Neural crest cell (in vitro differentiated cells): Measurements from ENCODE around the gene FOXD2. TPM values are rescaled to one million over a fixed set of nuclear protein-coding genes. Genes with fewer than 3 reads are reported as not detected.

Source experiments
- DNase-seq: peaks from one replicate; pipeline ENCODE4 v3.0.0; 2021; ENCODE audit warnings: low read depth, mixed read lengths, low spot score
- H3K27ac Mint-ChIP-seq: one replicate; pipeline ENCODE4 v1.8.0; 2021; ENCODE audit warnings: mild to moderate bottlenecking, mixed read lengths; ENCODE audit not compliant: unreplicated experiment
- H3K27me3 Mint-ChIP-seq: 2 replicates; pipeline ENCODE4 v1.8.0; 2021; ENCODE audit warnings: low read depth, mild to moderate bottlenecking, mixed read lengths
- H3K36me3 Mint-ChIP-seq: 2 replicates; pipeline ENCODE4 v1.8.0; 2021; ENCODE audit warnings: low read depth, mild to moderate bottlenecking, mixed read lengths
- H3K4me1 Mint-ChIP-seq: 2 replicates; pipeline ENCODE4 v1.8.0; 2021; ENCODE audit warnings: mixed read lengths
- H3K4me3 Mint-ChIP-seq: one replicate; pipeline ENCODE4 v1.8.0; 2021; ENCODE audit warnings: mild to moderate bottlenecking, mixed read lengths
- H3K9me3 Mint-ChIP-seq: 2 replicates; pipeline ENCODE4 v1.8.0; 2021; ENCODE audit warnings: mixed read lengths
- total RNA-seq: library from RNA; stranded (reverse); gene quantifications from 2 replicates; pipeline ENCODE4 v1.2.1, GENCODE V29; 2021
- TF ChIP-seq, protein P1 (sequence below): fragments of 200-600 bp; sonication (generic); conservative IDR thresholded peaks from 2 replicates; pipeline ENCODE4 v1.5.0; 2021; ENCODE audit warnings: antibody characterized with exemption, mild to moderate bottlenecking

Gene FOXD2
- total RNA-seq, 1 donor from 2014 or later = 17.3 TPM

DNA sequence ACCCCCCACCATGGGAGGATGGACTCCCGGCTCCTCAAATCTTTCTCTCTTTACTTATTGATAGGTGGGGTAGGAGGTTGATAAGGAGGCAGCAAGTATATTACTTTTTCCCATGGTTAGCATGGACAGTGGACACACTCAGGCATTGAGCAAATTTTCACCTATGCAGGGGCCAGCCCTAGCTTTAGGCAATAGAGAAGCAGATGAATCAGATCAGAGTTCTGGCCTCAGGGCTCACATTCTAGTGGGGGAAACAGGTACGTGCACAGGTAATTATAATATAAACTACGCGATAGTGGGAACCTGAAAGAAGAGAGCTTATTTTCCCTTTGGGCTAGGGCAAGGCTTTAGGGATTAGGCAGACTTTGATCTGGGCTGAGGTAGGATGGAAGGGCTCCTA is 35.3 kb upstream of the FOXD2 start:
- TF ChIP-seq, protein P1, sequence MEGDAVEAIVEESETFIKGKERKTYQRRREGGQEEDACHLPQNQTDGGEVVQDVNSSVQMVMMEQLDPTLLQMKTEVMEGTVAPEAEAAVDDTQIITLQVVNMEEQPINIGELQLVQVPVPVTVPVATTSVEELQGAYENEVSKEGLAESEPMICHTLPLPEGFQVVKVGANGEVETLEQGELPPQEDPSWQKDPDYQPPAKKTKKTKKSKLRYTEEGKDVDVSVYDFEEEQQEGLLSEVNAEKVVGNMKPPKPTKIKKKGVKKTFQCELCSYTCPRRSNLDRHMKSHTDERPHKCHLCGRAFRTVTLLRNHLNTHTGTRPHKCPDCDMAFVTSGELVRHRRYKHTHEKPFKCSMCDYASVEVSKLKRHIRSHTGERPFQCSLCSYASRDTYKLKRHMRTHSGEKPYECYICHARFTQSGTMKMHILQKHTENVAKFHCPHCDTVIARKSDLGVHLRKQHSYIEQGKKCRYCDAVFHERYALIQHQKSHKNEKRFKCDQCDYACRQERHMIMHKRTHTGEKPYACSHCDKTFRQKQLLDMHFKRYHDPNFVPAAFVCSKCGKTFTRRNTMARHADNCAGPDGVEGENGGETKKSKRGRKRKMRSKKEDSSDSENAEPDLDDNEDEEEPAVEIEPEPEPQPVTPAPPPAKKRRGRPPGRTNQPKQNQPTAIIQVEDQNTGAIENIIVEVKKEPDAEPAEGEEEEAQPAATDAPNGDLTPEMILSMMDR = no peak
- no peaks in the 10 kb centered on the region for H3K9me3 Mint-ChIP-seq
- H3K27ac Mint-ChIP-seq = no peak overlapping the region
- H3K27me3 Mint-ChIP-seq = peaks cover 14% of the 10 kb centered on the region
- H3K36me3 Mint-ChIP-seq = no peaks in the 10 kb centered on the region
- no peak for DNase-seq
- no peak overlapping the region for H3K4me3 Mint-ChIP-seq
- no peaks in the 10 kb centered on the region for H3K4me1 Mint-ChIP-seq

DNA sequence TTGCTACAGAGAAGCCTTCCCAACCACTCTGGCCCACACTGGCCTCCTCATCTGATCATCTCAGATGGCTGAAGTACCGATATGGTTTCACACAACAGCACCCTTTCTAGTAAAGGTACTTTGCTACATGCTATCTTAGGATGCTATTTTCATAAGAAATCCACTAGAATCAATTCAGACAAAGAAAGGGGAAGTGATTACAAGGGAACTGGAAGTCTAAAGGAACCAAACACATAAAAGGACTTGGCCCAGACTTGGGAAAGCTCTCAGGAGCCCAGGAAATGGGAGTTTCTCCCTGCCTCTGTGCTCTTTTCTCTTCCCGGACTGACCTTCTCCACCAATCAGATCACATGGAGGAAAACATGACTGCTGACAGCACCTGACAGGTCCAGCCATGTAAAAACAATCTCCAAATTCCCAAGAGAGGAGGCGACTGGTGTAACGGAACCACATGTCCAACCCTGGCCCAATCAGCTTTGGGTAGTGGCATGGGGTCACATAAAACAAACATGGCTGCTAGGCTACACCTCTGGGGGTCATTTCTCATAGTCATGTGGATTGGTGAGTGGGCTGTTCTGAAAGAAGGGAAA is 34.4 kb upstream of the FOXD2 start:
- Mint-ChIP-seq H3K4me3 (no peak overlapping the region), H3K27me3 (peaks cover 17% of the 10 kb centered on the region), H3K9me3 (no peaks in the 10 kb centered on the region), H3K27ac (no peak overlapping the region), H3K36me3 (no peaks in the 10 kb centered on the region), H3K4me1 (no peaks in the 10 kb centered on the region)
- TF ChIP-seq, protein P1 = no peak
- DNase-seq = no peak

DNA sequence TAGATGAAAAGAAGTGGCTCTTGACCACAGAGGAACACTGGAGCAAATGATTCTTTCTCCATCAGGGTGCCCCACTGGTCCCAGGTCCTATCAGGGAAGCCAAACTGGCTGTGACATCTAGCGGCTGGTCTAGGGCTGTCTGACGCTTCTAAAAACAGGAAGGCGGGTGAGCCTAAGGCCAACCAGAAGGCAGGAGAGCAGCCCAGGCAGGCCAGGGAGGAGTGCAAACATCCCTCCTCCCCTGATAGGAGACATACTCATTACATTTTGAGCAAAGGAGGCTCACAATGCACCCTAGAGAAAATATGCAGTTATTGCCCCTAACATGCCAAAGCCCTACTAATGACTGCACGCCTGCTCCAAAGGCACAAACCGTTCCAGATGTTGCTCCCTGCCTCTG is 32.1 kb upstream of the FOXD2 start:
- no peak for DNase-seq
- Mint-ChIP-seq H3K27me3 (peaks cover 26% of the 10 kb centered on the region), H3K4me1 (no peaks in the 10 kb centered on the region), H3K9me3 (no peaks in the 10 kb centered on the region), H3K36me3 (no peaks in the 10 kb centered on the region), H3K27ac (no peak overlapping the region), H3K4me3 (no peak overlapping the region)
- TF ChIP-seq, protein P1 = no peak

DNA sequence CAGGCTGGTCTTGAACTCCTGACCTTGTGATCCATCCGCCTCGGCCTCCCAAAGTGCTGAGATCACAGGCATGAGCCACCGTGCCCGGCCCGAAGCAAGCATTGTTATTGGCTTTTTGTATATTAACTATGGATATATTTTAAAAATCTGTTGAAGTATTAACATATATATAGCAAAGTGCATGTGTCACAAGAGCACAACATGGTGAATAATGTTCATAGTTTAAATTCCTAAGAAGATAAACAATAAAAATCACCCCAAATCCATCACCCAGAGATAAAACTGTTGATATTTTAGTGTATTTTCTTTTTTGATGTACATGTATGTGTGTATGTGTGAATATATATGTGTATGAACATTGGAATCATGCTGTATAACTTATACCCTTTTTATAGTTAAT is 30.9 kb upstream of the FOXD2 start:
- Mint-ChIP-seq H3K27me3 (peaks cover 23% of the 10 kb centered on the region), H3K36me3 (no peaks in the 10 kb centered on the region), H3K4me3 (no peak overlapping the region), H3K4me1 (no peaks in the 10 kb centered on the region), H3K9me3 (no peaks in the 10 kb centered on the region), H3K27ac (no peak overlapping the region)
- TF ChIP-seq, protein P1 = no peak
- no peak for DNase-seq

DNA sequence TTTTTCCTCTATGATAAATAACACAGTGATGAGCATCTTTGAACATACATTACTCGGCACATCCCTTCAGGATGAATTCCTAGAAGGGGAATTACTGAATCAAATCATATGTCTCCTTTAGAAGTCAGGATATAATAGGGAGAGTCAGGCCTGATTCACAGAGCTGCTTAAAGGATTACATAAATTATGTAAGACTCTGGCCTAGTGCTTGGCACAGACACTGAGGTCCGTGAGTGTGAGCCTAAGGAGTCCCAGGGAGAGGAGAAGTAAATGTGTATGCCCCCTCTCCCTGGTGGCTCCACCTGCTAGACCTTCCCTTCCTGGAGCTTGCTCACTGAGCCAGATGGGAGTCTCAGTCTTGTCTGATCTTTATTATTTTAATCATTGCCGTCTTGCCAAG is 30.4 kb upstream of the FOXD2 start:
- no peak for DNase-seq
- no peaks in the 10 kb centered on the region for H3K36me3 Mint-ChIP-seq
- TF ChIP-seq, protein P1 = no peak
- H3K27me3 Mint-ChIP-seq = peaks cover 23% of the 10 kb centered on the region
- H3K9me3 Mint-ChIP-seq = no peaks in the 10 kb centered on the region
- H3K4me1 Mint-ChIP-seq = no peaks in the 10 kb centered on the region
- no peak overlapping the region for H3K4me3 Mint-ChIP-seq
- H3K27ac Mint-ChIP-seq = no peak overlapping the region
